Non-pigmented ciliary epithelial cell (primary cell): ENCODE results near the gene SAPCD1.
A peak's percentile ranks its signal among the peaks of the same experiment; 100 is the strongest.

Experiments
- DNase-seq: peaks from one replicate; pipeline ENCODE4 v3.0.0-alpha.2; 2010; ENCODE audit warnings: low read depth

SAPCD1 gene

DNA sequence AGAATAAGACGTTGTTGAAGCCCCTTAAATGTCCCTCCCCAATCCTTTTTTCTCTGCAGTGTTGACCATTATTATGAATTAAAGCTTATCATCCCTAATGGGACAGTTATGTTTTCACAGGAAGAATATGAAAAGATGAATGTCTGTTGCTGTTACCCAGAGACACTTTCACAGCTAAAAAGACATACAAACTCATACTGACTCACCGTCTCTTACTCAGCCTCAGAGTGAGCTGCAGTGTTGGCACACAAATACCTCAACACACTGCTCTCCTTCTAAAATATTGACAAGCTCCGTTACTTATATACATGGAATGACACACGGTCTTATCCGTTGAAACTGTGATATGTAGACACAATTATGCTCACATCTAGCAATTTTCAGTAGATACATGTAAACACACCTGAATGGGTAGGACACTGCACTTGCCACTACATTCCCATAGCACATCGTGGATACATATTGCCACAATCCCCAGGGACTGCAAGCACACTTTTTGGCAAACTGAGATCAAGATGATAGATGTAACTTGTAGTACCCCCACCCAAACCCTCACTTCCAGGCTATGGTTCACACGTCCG lies 9.6 kb upstream of the SAPCD1 start:
- peak; percentile 67 for DNase-seq

GRCh38 chr6:31758281-31758680 lies 4.2 kb upstream of the SAPCD1 start:
- no peak for DNase-seq

- no peak for DNase-seq
Measured at GRCh38 chr6:31760790-31761189, 1.7 kb upstream of the SAPCD1 start.

GRCh38 chr6:31761343-31761742 lies 1.1 kb upstream of the SAPCD1 start:
- DNase-seq, result no peak

DNA sequence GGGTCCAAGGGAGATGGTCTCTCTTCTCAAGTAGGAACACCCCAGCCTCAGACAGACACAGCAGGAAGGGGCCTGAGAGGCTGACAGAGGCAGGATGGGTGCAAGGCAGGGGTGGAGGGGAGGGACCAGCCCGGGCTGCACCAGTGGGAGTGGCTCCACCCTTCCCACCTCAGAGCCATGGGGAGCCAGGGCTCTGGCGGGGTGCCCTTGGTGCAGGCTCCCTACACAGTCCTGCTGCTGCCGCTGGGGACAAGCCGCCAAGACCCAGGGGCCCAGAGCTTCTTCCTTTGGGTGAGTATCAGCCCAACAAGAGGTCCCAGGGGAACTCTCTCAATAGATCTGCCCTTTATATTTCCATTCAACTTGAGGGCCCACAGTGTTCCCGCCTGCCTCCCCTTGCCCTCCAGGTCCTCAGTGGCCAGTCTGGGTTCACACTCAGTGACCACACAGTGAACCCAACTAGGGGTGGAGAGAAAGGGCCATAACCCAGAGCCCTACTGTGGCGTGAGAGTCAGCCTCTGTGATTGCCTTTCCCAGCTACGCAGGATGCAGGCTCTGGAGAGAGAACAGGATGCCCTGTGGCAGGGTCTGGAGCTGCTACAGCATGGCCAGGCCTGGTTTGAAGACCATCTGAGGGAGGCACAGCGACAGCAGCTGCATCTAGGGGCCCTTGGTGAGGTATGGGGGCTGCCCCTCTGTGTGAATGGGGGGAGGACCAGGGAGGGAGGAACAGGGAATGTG lies 592 bp downstream of the SAPCD1 start:
- DNase-seq, result no peak

DNA sequence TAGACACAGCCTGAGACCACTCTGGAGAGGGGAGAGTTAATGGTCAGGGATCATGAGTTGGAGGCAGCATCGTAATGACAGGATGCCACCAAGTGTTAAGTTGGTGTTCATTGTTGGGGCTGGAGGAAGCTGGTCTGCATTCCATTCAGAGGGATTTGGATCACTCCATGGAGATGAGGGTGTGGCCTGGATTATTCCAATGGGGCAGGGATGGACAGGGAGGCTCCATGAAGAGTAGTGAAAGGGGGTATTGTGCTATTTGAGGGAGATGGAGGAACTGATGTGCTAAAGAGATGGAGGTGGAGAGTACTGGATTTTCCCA lies 1.1 kb downstream of the SAPCD1 start:
- DNase-seq, result no peak

DNA sequence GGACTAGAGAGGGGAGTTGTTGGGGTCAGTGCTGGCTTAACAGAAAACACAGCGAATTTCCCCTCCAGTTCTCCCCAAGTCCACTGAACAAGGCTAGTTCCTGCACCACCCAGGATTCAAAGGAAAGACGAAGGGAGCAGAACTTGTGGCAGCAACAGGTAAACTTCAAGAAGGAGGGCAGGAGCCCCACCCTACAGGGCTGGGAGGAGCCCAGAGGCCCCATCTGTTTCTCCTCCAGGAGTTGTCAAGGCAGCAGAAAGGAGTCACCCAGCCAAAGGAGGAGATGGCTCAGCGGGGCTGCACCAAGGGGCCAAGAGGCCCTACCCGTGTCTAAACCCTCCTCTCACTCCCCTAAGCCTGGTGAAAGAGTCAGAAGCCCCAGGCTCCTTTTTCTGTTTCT lies 1.7 kb downstream of the SAPCD1 start:
- no peak for DNase-seq

DNA sequence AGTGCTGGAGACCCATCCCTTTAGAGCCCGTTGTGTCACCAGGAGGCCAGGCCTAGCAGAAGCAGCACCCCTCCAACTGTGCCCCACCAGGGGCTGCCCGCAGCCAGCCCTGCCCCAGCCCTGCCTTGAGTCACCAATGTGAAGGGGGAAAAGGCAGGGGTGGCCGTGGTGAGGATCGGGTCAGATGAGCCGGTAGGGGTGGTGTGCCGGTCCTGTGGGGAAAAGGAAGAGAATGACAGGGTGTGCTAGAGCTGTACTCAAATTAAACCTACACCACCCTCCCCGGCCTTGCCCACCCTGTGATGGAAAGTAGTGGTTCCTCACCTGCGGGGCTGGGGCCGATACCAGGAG lies 3.1 kb downstream of the SAPCD1 start:
- DNase-seq, result no peak

DNA sequence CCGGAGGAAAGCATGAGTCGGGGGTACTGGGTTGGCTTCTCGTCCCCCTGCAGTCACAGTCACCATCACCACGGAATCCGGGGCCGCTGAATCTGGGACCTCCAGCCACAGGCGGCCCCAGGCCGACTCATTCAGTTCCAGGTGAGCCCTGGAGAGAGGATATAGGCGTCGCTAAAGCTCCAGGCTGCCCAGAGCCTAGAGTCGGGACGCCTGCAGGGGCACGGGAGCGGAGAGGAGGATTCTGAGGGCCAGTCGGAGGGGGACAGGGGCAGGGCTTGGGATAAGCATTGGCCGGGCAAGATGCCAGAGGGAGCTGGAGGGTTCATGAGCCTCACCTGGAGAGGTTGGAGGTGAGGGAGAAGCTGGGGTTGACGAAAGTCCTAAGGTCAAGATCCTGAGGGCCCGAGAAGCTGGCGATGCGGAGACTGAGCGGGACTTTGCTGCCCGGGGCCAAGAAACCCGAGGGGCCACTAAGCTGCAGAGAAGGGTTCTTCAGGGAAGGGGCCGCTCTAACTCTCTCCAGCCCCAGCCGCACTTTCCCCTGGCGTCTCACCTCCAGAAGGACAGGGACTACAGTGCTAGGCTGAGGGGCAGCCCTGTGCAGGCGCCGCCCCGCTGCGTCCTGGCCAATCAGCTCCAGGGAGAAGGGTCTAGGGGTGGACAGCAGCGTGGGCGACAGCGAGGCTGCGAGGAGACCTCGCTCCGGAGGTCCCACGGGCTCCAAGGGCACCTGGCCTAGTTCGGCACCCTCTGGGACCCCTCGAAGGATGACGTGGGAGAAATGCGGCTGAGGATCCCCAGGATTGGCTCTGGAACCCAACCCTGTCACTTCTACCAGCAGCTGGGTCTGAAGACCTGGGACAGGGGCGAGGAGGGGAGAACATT lies 3.7 kb downstream of the SAPCD1 start:
- no peak for DNase-seq

DNA sequence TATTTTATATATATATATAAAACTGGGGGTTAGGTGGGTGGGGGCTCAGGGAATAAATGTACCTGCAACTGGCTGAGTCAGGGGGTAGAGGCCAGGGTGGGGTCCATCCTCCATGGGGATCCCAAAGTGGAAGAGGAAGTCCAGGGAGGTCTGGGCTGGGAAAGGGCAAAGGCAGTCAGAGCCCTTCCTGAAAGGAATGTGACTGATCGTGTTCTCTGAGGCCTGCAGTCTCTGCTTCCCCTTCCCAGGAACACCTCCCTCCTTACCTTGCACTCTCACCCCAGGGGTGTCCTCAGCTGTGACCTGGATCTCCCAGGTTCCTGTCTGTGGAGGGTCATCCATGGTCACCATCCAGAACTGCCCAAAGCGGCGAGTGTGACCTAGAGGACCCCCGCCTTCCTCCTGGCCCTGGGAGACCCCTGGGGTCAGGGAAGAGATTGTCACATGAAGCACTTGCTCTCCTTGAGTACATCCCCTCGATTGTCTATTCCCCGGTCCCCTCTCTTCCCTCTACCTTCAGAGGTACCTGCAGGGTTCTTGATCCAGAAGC lies 4.7 kb downstream of the SAPCD1 start:
- DNase-seq, result no peak

DNA sequence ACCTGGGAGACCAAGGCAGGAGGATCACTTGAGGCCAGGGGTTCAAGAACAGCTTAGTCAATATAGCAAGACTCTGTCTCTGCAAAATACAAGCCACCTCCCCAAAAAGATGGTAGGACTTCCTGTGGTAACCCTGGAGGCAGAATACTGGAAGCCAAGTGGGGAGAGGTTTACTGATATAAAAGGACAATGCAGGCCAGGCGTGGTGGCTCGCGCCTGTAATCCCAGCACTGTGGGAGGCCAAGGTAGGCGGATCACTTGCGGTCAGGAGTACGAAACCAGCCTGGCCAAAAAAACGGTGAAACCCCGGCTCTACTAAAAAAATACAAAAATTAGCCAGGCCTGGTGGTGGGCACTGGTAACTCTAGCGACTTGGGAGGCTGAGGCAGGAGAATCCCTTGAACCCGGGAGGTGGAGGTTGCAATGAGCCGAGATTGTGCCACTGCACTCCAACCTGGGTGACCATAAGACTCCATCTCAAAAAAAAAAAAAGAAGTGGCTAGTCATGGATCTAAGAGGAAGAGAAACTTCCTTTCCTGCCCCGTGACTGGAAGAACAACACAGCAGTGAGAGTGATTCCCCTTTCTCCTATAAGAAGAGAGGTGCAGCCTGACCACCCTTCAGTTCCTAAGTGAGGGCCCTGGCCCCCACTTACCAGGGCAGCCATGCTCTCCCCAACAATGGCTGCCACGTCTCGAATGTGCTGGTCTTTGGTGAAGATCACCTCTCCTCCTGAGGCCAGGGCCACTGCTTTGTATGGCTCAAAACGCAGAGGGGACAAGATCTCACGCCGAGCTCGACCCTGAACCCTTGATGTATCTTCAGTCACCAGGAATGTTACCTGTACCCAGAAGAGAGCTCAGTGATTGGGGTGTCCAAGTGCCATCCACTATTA lies 6.2 kb downstream of the SAPCD1 start:
- DNase-seq, result no peak

DNA sequence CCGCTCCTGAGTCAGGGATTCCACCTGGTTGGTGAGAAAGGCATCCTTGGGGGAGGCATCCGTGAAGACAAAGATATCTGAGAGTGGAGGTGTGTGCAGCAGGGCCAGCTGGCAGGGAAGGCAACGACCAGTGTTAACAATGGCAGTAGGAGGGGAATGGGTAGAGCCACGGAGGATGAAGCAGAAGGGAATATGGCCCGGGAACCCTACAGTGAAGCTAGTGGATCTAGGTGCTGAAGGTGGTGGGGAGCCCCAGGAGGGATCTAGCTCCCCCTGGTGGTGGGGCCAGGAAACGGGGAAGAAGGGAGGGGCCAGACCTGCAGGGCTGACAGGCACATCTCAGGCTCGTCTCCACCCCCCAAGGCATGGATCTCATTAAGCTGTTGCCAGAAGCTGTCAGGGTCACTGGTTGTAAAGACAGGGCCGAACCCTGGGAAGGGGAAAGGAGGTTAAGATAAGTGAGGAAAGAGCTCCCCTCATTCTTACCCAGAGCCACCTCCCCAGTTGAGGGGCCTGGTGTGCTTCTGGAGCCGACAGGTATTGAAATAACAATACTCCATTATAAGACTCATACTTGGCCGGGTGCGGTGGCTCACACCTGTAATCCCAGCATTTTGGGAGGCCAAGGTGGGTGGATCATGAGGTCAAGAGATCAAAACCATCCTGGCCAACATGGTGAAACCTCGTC lies 7.4 kb downstream of the SAPCD1 start:
- no peak for DNase-seq

DNA sequence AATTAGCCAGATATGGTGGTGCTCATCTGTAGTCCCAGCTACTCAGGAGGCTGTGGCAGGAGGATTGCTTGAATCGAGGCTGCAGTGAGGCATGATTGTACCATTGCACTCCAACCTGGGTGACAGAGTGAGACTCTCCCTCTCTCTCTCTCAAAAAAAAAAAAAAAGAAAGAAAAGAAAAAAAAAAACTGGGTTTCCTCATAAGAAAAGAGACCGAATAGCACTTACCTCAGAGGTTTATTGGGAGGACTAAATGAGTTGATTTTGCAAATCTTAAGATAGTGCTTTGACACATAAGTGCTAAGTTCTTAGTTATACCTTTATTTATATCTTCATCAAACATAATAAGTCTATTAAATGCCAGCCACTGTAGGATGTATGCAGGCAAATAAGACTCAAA lies 8.4 kb downstream of the SAPCD1 start:
- no peak for DNase-seq

DNA sequence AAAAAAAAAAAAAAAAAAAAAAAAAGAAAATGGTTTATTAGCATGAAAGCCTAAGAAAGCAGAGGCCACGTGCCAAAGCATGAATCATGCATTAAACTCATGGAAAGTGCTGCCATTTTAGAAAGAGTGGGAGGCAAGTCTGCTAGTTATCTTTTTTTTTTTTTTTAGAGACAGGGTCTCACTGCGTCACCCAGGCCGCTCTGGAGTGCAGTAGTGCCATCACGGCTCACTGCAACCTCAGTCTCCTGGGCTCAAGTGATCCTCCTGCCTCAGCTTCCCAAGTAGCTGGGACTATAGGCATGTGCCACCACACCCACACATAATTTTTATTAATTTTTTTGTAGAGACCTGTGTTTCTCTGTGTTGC lies 9.5 kb downstream of the SAPCD1 start:
- no peak for DNase-seq

GRCh38 chr6:31775184-31775583 lies 12.7 kb downstream of the SAPCD1 start:
- DNase-seq, result no peak

- DNase-seq, result no peak
Measured at GRCh38 chr6:31775633-31776484, 13.4 kb downstream of the SAPCD1 start.

DNA sequence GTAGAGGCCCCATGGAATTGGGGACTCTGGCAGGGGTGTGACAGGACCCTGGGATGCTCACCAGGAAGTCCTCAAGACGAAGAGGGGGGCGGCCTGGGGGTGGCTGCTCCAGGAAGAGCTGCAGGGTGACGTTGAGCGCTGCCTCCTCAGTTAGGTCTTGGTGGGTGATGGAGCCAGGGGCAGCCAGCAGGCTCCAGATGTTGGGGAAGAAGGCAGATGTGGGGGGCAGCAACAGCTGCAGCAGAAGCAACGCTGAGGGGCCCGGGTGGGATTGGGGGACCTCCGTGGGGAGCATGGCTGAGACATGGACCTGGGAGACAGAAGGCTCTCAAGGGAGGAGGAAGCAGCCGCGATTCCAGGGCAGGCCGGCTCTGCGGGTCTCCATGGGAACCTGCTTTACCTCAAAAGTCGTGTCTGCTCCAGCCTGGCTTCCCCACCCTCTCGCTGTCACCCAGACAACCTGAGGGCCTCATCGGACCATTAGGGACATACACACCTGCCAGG lies 14.1 kb downstream of the SAPCD1 start:
- DNase-seq, result no peak

DNA sequence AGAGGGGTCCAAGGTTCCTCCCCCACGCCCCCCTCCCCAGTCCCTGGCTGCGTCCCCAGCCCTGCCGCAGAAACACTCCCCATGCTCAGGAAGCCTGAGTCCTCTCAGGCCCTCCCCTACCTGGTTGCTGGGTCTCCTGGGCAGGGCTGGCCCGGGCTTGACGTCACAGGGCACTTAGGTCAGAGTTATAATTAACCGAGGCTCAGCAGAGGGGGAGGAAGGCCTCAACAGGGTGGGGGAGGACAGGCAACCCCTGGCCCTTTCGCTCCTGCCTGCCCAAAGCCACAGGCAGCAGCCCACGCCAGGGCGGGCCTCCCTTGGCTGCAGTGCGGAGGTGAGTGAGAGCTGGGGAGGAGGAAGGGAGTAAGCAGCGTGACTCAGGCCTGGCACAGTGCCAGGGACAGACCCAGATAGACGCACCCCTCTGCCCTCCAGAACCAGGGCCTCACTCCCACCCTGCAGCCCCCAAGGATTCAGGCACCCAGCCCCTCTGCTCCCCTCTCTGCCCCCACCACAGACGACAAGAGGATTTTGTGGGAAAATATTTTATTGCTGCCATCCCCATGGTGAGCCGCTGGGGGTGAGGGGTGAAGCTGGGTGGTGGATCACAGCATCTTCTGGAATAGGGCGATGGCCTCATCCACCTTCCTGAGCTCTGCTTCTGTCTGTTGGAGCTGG lies 14.7 kb downstream of the SAPCD1 start, which contains the start of gene VWA7:
Gene VWA7, minus strand, starts transcription at position 340 of the 678 bp plus-strand sequence. CDS start 549 bp downstream, outside the sequence.
- DNase-seq, result no peak

GRCh38 chr6:31777667-31778050 lies 15.2 kb downstream of the SAPCD1 start:
- no peak for DNase-seq

DNA sequence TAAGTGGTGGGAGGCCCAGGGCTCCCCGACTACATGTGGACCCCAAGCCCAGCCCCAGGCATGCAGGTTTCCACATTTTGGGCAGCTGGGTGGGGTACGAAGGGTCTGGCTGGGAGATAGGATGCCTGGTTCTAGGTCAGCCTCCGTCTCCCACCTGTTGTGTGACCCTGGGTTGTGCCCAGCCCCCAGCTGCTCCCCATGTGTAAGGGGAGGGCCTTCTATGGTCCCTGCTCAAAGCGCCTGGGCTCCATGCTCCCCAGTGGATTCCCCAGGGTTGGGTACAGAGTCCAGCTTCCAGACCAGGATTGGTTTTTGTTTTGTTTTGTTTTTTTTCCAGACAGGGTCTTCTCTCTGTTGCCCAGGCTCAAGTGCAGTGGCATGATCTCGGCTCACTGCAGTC lies 15.7 kb downstream of the SAPCD1 start:
- DNase-seq, result no peak
